ENCODE data around the gene MAPK14. TPM values are rescaled to one million over a fixed set of nuclear protein-coding genes. Genes with fewer than 3 reads are reported as not detected.
A peak's percentile ranks its signal among the peaks of the same experiment; 100 is the strongest.

The MAPK14 gene
- total RNA-seq, 1 experiment from 2014 or later, result 60.4 TPM

DNA sequence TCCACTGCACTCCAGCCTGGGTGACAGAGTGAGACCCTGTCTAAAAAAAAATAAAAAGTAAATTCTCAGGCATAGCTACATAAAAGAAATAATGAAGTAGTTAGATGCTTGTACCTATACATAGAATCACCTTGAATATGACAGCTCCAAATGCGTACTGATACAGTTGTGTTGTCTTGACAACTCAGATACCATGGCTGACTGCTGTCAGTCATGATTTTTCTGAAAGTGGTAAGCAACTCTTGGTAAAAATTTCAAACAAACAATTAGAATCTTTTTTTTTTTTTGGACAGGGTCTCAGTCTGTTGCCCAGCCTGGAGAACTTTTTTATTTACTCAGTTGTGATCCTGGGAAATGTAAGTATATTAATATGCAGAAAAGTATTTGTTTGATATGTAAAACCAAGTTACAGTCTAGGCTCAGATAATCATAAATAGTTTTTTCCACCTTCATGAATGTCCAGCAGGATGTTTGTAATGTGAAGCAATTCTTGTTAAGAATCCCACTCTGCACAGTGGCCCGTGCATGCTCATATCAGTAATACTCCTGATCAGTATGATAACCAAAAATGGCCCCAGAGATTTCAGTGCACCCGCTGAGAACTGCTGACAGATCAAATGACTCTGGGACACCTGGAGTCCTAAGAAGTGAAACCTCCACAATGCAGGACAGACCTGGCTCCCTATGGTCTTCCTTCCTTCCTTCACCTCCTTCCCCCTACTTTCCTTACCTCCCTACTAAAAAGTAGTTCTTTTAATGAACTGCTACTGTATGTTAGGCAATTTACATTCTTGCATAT is 88.7 kb downstream of the MAPK14 start:
- intact Hi-C loops (cut with micrococcal nuclease; ENCODE audit: unreplicated experiment), result no loop called here
- Histone ChIP-seq H3F3A (ENCODE audit: insufficient read depth, low read depth) (peaks cover 39% of the 10 kb centered on the region), H3K27ac (no peak overlapping the region), H3K4me2 (no peak overlapping the region), H3K4me1 (replicated peaks; ENCODE audit: insufficient read depth) (peaks cover 34% of the 10 kb centered on the region), H3K4me3 (no peak overlapping the region), H3K9me3 (ENCODE audit: insufficient read depth, low read depth) (no peaks in the 10 kb centered on the region), H3K36me3 (ENCODE audit: low read depth) (no peaks in the 10 kb centered on the region; the same call in 1 of the 2 replicates), H3K79me2 (ENCODE audit: low read depth) (no peaks in the 10 kb centered on the region), H2AFZ (no peak overlapping the region), H3K27me3 (ENCODE audit: insufficient read depth, low read depth) (no peaks in the 10 kb centered on the region), H3K9me2 (ENCODE audit: insufficient read depth) (no peaks in the 10 kb centered on the region; the same call in 1 of the 2 replicates), H4K20me1 (ENCODE audit: insufficient read depth) (no peaks in the 10 kb centered on the region)
- ChIA-PET POLR2A (ENCODE audit: unreplicated experiment) (no interaction called here), CTCF (no interaction called here)
- TF ChIP-seq, protein P1, sequence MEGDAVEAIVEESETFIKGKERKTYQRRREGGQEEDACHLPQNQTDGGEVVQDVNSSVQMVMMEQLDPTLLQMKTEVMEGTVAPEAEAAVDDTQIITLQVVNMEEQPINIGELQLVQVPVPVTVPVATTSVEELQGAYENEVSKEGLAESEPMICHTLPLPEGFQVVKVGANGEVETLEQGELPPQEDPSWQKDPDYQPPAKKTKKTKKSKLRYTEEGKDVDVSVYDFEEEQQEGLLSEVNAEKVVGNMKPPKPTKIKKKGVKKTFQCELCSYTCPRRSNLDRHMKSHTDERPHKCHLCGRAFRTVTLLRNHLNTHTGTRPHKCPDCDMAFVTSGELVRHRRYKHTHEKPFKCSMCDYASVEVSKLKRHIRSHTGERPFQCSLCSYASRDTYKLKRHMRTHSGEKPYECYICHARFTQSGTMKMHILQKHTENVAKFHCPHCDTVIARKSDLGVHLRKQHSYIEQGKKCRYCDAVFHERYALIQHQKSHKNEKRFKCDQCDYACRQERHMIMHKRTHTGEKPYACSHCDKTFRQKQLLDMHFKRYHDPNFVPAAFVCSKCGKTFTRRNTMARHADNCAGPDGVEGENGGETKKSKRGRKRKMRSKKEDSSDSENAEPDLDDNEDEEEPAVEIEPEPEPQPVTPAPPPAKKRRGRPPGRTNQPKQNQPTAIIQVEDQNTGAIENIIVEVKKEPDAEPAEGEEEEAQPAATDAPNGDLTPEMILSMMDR (conservative IDR thresholded peaks at IDR 0.05), result no peak
- TF ChIP-seq EZH2 (IDR thresholded peaks at IDR 0.05; ENCODE audit: low read depth), result no peak
- no TSS peak for BruUV-seq (replicated peaks)
- no peak for DNase-seq

DNA sequence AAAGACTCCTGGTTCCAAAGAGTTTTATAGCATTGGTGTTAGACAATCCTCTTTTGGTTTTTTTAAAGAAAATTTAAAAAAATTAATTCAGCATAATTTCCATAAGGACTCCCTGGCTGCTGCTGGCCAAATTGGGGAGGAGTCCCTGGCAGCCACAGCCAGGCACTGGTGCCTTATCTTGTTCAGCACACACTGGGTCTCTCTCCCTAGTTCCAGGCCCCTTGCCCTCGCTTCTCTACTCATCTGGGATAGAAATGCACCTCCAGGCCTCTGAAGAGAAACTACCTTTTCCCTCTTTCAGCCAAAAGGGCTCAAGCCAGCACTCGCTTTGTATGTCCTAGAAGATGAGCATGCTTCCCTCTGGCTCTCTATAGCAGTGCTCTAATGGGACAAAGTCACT is 89.3 kb downstream of the MAPK14 start:
- Histone ChIP-seq H3K9me2 (ENCODE audit: insufficient read depth) (no peaks in the 10 kb centered on the region; the same call in 1 of the 2 replicates), H3K36me3 (ENCODE audit: low read depth) (no peaks in the 10 kb centered on the region; the same call in 1 of the 2 replicates), H4K20me1 (ENCODE audit: insufficient read depth) (no peaks in the 10 kb centered on the region), H3K4me3 (no peak overlapping the region), H3K9me3 (ENCODE audit: insufficient read depth, low read depth) (no peaks in the 10 kb centered on the region), H3K27me3 (ENCODE audit: insufficient read depth, low read depth) (no peaks in the 10 kb centered on the region), H3K4me1 (replicated peaks; ENCODE audit: insufficient read depth) (peaks cover 41% of the 10 kb centered on the region), H3K27ac (no peak overlapping the region), H3F3A (ENCODE audit: insufficient read depth, low read depth) (peaks cover 46% of the 10 kb centered on the region), H3K79me2 (ENCODE audit: low read depth) (no peaks in the 10 kb centered on the region), H2AFZ (no peak overlapping the region), H3K4me2 (no peak overlapping the region)
- no peak for DNase-seq
- ChIA-PET POLR2A (ENCODE audit: unreplicated experiment) (no interaction called here), CTCF (no interaction called here)
- no TSS peak for BruUV-seq (replicated peaks)
- no peak for TF ChIP-seq EZH2 (IDR thresholded peaks at IDR 0.05; ENCODE audit: low read depth)
- TF ChIP-seq, protein P1 (conservative IDR thresholded peaks at IDR 0.05), result no peak
- intact Hi-C loops (cut with micrococcal nuclease; ENCODE audit: unreplicated experiment), result no loop called here

DNA sequence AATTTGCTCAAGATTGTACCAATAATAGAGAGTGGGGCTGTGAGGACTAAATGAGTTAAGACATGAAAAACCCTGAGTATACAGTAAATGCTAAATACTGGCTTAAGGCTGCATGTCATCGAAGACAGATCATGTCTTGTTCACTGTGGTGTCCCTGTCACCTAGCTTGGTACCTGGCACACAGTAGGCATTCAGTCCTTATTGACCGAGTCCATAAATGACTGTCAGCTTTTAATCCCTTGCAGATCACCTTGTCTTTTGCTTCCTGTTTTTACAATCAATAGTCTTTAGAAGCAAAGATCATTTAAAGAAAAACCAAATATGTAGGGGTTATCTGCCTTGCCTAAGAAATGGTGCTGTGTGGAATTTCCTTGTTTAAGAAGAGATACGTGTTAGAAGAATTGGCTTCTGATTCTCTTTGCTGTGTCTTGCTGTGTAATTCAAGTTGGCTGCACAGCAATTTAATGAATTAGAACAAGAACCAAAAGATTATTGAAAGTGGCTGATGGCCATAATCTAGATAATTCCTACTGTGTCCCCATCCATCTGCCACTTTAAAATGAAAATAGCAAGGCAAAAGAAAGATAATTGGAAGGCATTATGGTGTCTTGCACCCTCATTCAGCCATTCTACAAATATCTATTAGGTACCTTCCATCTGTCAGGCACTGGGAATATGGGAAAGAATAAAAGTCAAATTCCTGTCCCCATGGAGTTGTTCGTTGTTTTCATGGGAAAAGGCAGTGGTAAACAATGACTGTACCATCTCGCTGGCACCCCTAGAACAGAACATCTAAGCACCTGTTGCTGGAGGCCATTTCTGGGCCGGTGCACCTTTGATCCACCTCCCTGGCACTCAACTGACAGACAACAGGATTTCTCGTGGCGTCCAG is 90.3 kb downstream of the MAPK14 start:
- Histone ChIP-seq H4K20me1 (ENCODE audit: insufficient read depth) (no peaks in the 10 kb centered on the region), H3K4me3 (no peak overlapping the region), H3K9me2 (ENCODE audit: insufficient read depth) (no peaks in the 10 kb centered on the region; the same call in 1 of the 2 replicates), H3K36me3 (ENCODE audit: low read depth) (no peaks in the 10 kb centered on the region; the same call in 1 of the 2 replicates), H2AFZ (no peak overlapping the region), H3K27me3 (ENCODE audit: insufficient read depth, low read depth) (no peaks in the 10 kb centered on the region), H3K9me3 (ENCODE audit: insufficient read depth, low read depth) (no peaks in the 10 kb centered on the region), H3K27ac (0 out of 2 replicates have a peak overlapping the region, but pooled peaks have one; percentile 14), H3K4me1 (replicated peaks; ENCODE audit: insufficient read depth) (peaks cover 44% of the 10 kb centered on the region), H3K79me2 (ENCODE audit: low read depth) (no peaks in the 10 kb centered on the region), H3K4me2 (no peak overlapping the region), H3F3A (ENCODE audit: insufficient read depth, low read depth) (peaks cover 48% of the 10 kb centered on the region)
- intact Hi-C loops (cut with micrococcal nuclease; ENCODE audit: unreplicated experiment), result no loop called here
- no peak for DNase-seq
- no TSS peak for BruUV-seq (replicated peaks)
- no peak for TF ChIP-seq EZH2 (IDR thresholded peaks at IDR 0.05; ENCODE audit: low read depth)
- TF ChIP-seq, protein P1 (conservative IDR thresholded peaks at IDR 0.05), result no peak
- ChIA-PET CTCF (no interaction called here), POLR2A (ENCODE audit: unreplicated experiment) (no interaction called here)

Measured in PC-9 (cell line).